ENCODE data around the gene GIMD1. TPM values are rescaled to one million over a fixed set of nuclear protein-coding genes. Genes with fewer than 3 reads are reported as not detected.
"Not testable (repeated sequence)": the region's sequence is repeated elsewhere in the genome, so short reads cannot be mapped to it uniquely, and the experiment has no call there.

Gene GIMD1
- total RNA-seq (2014; rRNA removed; shearing (Covaris generic); ENCODE audit: low replicate concordance), result not detected in 2 replicates

GRCh38 chr4:106368678-106369077 lies at the start of gene GIMD1:
Gene GIMD1 (minus strand): TSS chr4:106368778. CDS start chr4:106367435, 1,343 bp downstream.
- no peak within 1 kb of the TSS for H3K4me3 ChIP-seq
- H3K9me3 ChIP-seq, result no peaks in the 10 kb centered on the region
- no peak for DNase-seq
- H3K36me3 ChIP-seq, result no peaks in the 10 kb centered on the region
- H3K27me3 ChIP-seq, result no peaks in the 10 kb centered on the region

GRCh38 chr4:106414366-106414765 lies 45.8 kb upstream of the GIMD1 start:
- no peaks in the 10 kb centered on the region for H3K27me3 ChIP-seq
- no peak for DNase-seq
- 0 out of 2 replicates have a peak, but pooled peaks cover 1% of the 10 kb centered on the region for H3K9me3 ChIP-seq
- H3K4me3 ChIP-seq, result no peak overlapping the region
- no peaks in the 10 kb centered on the region for H3K36me3 ChIP-seq

GRCh38 chr4:106409901-106410889 lies 41.6 kb upstream of the GIMD1 start:
- Histone ChIP-seq H3K36me3 (no peaks in the 10 kb centered on the region), H3K4me3 (no peak overlapping the region), H3K9me3 (0 out of 2 replicates have a peak, but pooled peaks cover 1% of the 10 kb centered on the region), H3K27me3 (no peaks in the 10 kb centered on the region)
- no peak for DNase-seq

GRCh38 chr4:106408004-106408403 lies 39.4 kb upstream of the GIMD1 start:
- not testable (repeated sequence) for H3K4me3 ChIP-seq, H3K9me3 ChIP-seq, DNase-seq

GRCh38 chr4:106401157-106401556 lies 32.6 kb upstream of the GIMD1 start:
- H3K4me3 ChIP-seq, result no peak overlapping the region
- no peaks in the 10 kb centered on the region for H3K36me3 ChIP-seq
- H3K27me3 ChIP-seq, result no peaks in the 10 kb centered on the region
- no peak for DNase-seq
- peaks cover 5% of the 10 kb centered on the region; the same call in 1 of the 2 replicates for H3K9me3 ChIP-seq

More at GRCh38 chr4:106408004-106408403, 39.4 kb upstream of the GIMD1 start:
- not testable (repeated sequence) for H3K27me3 ChIP-seq, H3K36me3 ChIP-seq

GRCh38 chr4:106398898-106399297 lies 30.3 kb upstream of the GIMD1 start:
- peaks cover 11% of the 10 kb centered on the region for H3K9me3 ChIP-seq
- H3K36me3 ChIP-seq, H3K4me3 ChIP-seq, H3K27me3 ChIP-seq, DNase-seq: not testable (repeated sequence)

GRCh38 chr4:106395582-106395981 lies 27.0 kb upstream of the GIMD1 start:
- DNase-seq, result no peak
- no peak overlapping the region for H3K4me3 ChIP-seq
- no peaks in the 10 kb centered on the region for H3K27me3 ChIP-seq
- H3K9me3 ChIP-seq, result peaks cover 11% of the 10 kb centered on the region
- no peaks in the 10 kb centered on the region for H3K36me3 ChIP-seq

GRCh38 chr4:106385853-106386393 lies 17.3 kb upstream of the GIMD1 start:
- Histone ChIP-seq H3K4me3 (no peak overlapping the region), H3K36me3 (no peaks in the 10 kb centered on the region), H3K9me3 (no peaks in the 10 kb centered on the region; the same call in 1 of the 2 replicates), H3K27me3 (no peaks in the 10 kb centered on the region)
- DNase-seq, result no peak

- no peaks in the 10 kb centered on the region for H3K9me3 ChIP-seq
- no peaks in the 10 kb centered on the region for H3K27me3 ChIP-seq
- H3K36me3 ChIP-seq, result no peaks in the 10 kb centered on the region
- no peak overlapping the region for H3K4me3 ChIP-seq
- DNase-seq, result no peak
These were observed 16.3 kb upstream of the GIMD1 start for GRCh38 chr4:106384878-106385277.

- Histone ChIP-seq H3K4me3 (no peak overlapping the region), H3K36me3 (no peaks in the 10 kb centered on the region), H3K9me3 (no peaks in the 10 kb centered on the region), H3K27me3 (no peaks in the 10 kb centered on the region)
- DNase-seq, result no peak
These were observed 11.6 kb upstream of the GIMD1 start for GRCh38 chr4:106380179-106380578.

- H3K4me3 ChIP-seq, result no peak overlapping the region
- no peaks in the 10 kb centered on the region for H3K9me3 ChIP-seq
- no peaks in the 10 kb centered on the region for H3K27me3 ChIP-seq
- no peaks in the 10 kb centered on the region for H3K36me3 ChIP-seq
- DNase-seq, result no peak
These were observed 4.4 kb upstream of the GIMD1 start for GRCh38 chr4:106373026-106373425.

- H3K36me3 ChIP-seq, result no peaks in the 10 kb centered on the region
- no peaks in the 10 kb centered on the region for H3K27me3 ChIP-seq
- no peak for DNase-seq
- H3K9me3 ChIP-seq, result no peaks in the 10 kb centered on the region
- H3K4me3 ChIP-seq, result no peak overlapping the region
These were observed 2.6 kb upstream of the GIMD1 start for GRCh38 chr4:106371161-106371560.

- H3K9me3 ChIP-seq, result no peaks in the 10 kb centered on the region
- H3K36me3 ChIP-seq, result no peaks in the 10 kb centered on the region
- no peaks in the 10 kb centered on the region for H3K27me3 ChIP-seq
- no peak for DNase-seq
- no peak overlapping the region for H3K4me3 ChIP-seq
These were observed 1.6 kb upstream of the GIMD1 start for GRCh38 chr4:106370214-106370613.

GRCh38 chr4:106369456-106370060 lies 980 bp upstream of the GIMD1 start:
- Histone ChIP-seq H3K9me3 (no peaks in the 10 kb centered on the region), H3K27me3 (no peaks in the 10 kb centered on the region), H3K36me3 (no peaks in the 10 kb centered on the region), H3K4me3 (no peak overlapping the region)
- DNase-seq, result peak; percentile 9

- Histone ChIP-seq H3K27me3 (no peaks in the 10 kb centered on the region), H3K4me3 (no peak overlapping the region), H3K9me3 (no peaks in the 10 kb centered on the region), H3K36me3 (no peaks in the 10 kb centered on the region)
- DNase-seq, result no peak
These were observed 1.5 kb downstream of the GIMD1 start for GRCh38 chr4:106367072-106367471.

GRCh38 chr4:106366026-106366425 lies 2.6 kb downstream of the GIMD1 start:
- Histone ChIP-seq H3K36me3 (no peaks in the 10 kb centered on the region), H3K9me3 (no peaks in the 10 kb centered on the region), H3K27me3 (no peaks in the 10 kb centered on the region), H3K4me3 (no peak overlapping the region)
- DNase-seq, result no peak

- no peaks in the 10 kb centered on the region for H3K9me3 ChIP-seq
- peak; percentile 2 for DNase-seq
- no peaks in the 10 kb centered on the region for H3K36me3 ChIP-seq
- no peaks in the 10 kb centered on the region for H3K27me3 ChIP-seq
- no peak overlapping the region for H3K4me3 ChIP-seq
These were observed 3.0 kb downstream of the GIMD1 start for GRCh38 chr4:106365613-106366012.
